GM21360 (cell line): ENCODE measurements around the gene ZIC5.

Experiments
- ATAC-seq: cut with Tn5 transposase; IDR thresholded peaks from one replicate; pipeline ENCODE4 v1.9.1; 2021; ENCODE audit warnings: mild to moderate bottlenecking, moderate library complexity; ENCODE audit not compliant: unreplicated experiment

The ZIC5 gene

GRCh38 chr13:99976575-99976974, 5.0 kb upstream of the ZIC5 start:
- no peak for ATAC-seq

GRCh38 chr13:99975626-99976025, 4.1 kb upstream of the ZIC5 start:
- no peak for ATAC-seq

GRCh38 chr13:99974939-99975561, 3.5 kb upstream of the ZIC5 start:
- no peak for ATAC-seq

DNA sequence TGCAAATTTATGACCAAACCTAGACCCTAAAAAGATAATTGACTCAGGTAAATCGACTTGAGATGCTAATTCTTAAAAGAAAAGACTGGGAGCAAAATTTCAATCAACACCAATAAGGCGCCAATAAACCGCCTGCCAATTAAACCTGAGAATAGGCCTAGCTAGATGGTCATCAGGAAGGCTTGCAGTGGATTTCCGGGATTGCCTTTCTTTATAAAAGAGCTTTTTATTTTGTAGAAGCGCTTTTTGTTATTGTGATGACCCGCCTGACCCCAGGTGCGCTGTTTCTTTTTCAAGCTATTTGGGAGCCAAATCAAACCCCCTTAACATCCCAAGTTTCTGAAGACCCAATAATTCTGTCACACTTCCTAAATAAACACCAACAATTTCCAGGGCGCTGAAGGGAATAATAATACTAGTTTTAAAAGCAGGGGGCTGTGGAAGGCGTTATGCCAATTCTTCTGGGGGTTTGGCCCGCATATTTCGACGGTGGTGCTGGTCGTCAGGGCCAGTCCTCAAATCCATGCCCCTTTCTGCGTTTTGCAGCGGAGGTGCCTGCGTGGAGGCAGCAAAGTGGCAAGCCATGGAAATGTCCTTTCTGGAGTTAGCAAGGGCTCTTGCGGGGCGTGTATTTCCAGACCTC, 2.9 kb upstream of the ZIC5 start:
- no peak for ATAC-seq

- no peak for ATAC-seq
These were observed 2.2 kb upstream of the ZIC5 start for GRCh38 chr13:99973808-99974185.

DNA sequence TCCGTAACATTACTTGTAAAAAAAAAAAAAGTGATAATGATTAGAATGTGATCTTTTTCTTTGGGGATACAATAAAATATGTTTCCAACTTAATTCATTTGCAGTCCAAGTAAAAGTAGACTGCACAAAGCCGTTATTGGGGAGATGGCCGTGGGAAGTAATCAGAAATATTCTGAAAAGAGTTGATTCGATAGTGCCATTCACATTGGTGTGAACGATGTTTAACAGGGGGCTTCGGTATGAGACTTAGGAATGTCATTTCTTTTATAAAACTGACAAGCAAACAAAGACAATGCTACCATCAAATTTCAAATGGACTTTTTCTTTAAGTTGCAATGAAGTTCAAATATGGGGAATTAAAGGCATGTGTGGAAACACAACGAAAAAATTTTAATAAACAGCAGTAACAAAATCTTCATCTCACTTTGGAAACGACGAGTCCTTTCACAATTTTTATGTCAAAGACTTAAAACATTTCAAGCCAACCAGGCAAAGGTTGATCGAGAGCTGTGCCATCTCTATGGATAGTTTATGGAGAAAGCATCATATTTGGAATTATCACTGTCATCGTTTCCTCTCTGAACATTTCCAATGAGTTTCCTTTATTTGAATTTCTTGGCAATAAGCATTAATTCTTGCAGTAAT, 1.7 kb upstream of the ZIC5 start:
- ATAC-seq = no peak

DNA sequence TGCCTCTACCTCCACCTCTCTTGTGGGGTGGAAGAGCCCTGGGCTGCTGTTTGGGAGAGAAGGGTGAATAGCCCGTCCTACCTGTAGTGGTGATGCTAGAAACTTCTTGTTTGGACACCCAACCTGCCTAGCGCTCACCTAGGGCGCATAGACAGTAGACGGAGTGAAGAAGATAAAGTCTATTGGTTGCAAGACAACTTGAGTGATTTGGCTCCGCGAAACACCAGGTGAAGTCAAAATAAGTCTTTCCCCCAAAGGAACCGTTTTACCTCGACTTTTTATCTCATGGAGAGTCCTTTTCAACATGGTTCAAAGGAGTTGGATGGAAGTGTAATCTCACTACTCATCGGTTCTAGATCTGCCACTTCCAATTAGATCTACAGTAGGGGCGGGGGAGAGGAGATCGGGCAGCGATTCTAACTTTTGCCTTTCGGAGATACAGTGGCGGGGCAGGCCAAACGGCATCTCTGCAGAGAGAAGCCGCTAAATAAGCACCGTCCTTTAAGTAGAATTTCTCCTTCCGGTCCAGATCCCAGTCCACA, 694 bp upstream of the ZIC5 start:
- ATAC-seq = no peak

GRCh38 chr13:99970651-99971575, 654 bp downstream of the ZIC5 start:
- no peak for ATAC-seq

GRCh38 chr13:99969919-99970650, 1.5 kb downstream of the ZIC5 start:
- no peak for ATAC-seq

DNA sequence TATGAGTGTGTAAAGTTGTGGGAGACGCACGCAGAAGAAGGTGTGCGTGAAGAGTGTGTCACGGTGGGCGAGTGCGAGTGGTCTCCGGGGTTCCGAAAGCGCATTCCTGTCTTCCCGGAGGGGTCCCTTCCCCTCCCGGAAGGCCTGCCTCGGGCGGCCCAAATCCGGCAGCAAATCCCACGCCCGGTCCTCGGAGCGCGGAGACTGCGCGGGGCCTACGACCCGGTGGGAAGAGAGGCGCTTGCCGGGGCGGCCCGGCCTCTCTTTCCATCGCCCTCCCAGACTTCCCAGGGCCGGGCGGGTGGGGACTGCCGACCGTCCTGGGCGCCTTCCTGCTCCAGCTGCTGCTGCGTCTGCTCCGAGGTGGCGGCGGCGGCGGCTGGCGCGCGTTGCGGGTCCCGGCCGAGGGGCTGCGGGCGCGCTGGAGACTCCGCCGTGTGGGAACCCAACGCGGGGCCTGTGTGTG, 2.1 kb downstream of the ZIC5 start:
- no peak for ATAC-seq

- ATAC-seq = no peak
These were observed 2.8 kb downstream of the ZIC5 start for GRCh38 chr13:99968521-99969452.

- no peak for ATAC-seq
These were observed 3.6 kb downstream of the ZIC5 start for GRCh38 chr13:99967869-99968520.

DNA sequence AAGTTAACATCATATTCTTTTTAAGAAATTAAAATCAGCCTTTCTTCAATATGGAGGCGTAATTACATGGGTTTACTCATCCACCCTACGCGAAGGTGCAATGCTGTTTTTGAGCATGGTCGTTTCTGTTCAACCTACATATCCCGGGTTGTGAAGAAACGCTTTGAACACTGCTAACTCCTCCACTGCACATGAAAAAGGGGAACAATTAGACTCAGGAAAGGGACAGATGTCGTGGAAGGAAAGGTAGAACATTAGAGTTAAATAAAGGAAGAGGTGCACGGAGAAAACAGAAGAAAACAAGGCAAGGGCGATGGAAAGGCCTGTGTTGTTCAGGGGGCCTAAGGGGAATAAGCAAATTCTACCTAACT, 4.1 kb downstream of the ZIC5 start:
- no peak for ATAC-seq

DNA sequence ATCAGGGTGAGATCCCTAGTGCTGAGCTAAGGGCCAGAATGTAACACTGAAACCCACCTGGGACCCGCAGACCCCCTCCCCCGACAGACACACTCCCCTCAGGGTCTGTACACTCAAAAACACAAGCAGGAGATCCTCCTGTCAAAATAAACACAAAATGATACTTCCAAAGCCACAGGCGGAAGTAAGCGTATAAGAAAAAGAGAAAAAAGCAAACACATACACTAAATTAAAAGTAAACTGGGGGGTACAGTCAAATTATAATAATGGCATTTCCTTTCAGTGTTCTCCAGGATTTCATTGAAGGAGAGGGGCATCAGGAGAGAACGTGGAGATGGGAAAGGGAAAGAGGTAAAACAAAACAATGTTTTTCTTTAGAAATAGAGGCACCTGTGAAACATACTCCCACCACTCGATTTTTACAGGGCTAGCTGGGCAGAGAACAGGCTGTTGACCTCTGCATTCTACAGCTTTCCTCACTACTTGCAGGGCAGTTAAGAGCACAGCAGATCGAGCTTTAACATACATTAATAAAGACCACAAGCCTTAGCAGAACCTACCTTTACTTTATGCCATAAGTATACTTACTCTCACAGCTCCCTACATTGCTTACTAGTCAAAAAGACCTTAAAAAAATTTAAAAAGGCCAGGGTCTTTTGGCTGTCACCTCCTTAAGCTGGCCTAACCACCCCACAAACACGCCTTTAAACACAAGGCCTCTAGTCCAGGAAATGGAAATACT, 5.3 kb downstream of the ZIC5 start:
- ATAC-seq = no peak

DNA sequence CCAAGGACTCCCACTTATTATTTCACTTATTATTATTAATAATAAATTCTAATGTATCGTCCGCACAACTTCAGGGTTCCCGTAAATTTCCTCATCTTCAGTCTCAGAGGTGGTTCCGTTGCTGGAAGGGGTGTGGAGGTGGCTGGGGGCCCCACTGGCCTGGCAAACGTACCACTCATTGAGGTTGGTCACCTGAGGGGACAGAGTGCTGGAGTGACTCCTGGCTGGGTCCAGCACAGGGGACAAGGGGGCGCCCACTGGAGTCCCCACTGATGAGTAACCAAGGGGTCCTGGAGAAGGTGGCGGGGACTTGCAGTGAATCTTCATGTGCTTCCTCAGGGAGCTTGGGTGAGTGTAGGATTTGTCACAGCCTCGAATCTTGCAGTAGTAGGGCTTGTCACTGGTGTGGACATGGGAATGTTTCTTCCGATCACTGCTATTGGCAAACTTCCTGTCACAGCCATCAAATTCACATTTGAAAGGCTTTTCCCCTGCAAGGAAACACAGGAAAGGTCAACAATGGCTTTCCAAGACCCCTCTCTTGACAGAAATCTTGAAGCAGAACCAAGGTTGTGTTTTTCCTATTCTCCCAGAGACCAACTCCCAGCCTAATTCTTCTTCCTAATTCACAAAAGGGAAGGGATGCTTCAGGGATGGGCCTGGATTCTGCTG, 6.1 kb downstream of the ZIC5 start:
- no peak for ATAC-seq

DNA sequence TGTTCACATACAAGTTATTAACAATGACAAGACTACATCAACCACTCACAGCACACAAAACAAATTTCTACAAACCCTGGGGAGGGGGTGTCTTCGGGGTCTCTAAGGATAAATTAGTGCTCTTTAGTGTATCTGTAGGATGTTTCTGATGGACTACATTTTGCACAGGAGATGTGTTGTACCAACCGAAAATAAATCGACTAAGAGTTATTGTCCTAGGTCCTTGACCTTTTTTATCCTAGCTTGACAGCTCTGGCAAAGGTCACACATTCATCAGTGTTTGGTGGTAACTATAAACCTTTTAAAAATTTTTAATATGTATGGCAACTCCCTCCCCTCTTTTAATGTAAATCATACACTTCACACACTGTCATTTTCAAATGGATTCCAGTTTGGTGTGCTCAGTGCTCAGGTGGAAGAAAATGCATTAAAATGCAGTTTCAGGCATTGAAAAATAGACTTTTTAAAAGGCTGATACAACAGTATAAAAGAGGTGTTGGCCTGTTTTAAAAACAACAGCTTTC, 7.7 kb downstream of the ZIC5 start:
- ATAC-seq = no peak

- ATAC-seq = no peak
These were observed 9.3 kb downstream of the ZIC5 start for GRCh38 chr13:99962242-99962641.
